GM12878 (cell line): ENCODE results near the gene MTIF2. TPM values are rescaled to one million over a fixed set of nuclear protein-coding genes. Genes with fewer than 3 reads are reported as not detected.

ENCODE experiments used
- ATAC-seq: fragments of 200-7000 bp; cut with Tn5 transposase; 3 replicates; pipeline ENCODE4 v1.9.1; 2020; ENCODE audit warnings: mild to moderate bottlenecking, moderate library complexity
- BruUV-seq: library from RNA; stranded (reverse); fragments of 400-500 nt; replicated peaks from 2 replicates; lab custom pipeline; 2021; lab: Mats Ljungman, UMichigan
- CTCF ChIA-PET: fragments of 300-600 bp; sonication (Branson Sonifier 250); formaldehyde crosslinking; extraction: SDS; loops from one replicate; lab custom pipeline; 2021; ENCODE audit warnings: inconsistent platforms; lab: Yijun Ruan, JAX
- POLR2A ChIA-PET: fragments of 350-600 bp; formaldehyde crosslinking; extraction: SDS; loops from one replicate; lab custom pipeline; 2021; ENCODE audit warnings: inconsistent platforms; lab: Charles Lee
- RAD21 ChIA-PET: fragments of 300-600 bp; sonication (Branson Sonifier 250); formaldehyde crosslinking; loops from one replicate; lab custom pipeline; 2023; ENCODE audit warnings: antibody characterized with exemption; ENCODE audit not compliant: unreplicated experiment; lab: Charles Lee
- SMC1A ChIA-PET: fragments of 300-600 bp; sonication (Branson Sonifier 250); formaldehyde crosslinking; loops from one replicate; lab custom pipeline; 2023; ENCODE audit not compliant: unreplicated experiment, uncharacterized antibody; lab: Charles Lee
- DNase-seq: peaks from one replicate; pipeline ENCODE4 v3.0.0-alpha.2; 2011; ENCODE audit warnings: low read depth, low spot score
- FAIRE-seq: peaks from 3 replicates; lab custom pipeline; 2011; peaks lifted over from hg19 to GRCh38; lab: Jason Lieb, UNC
- H2AFZ ChIP-seq: 2 replicates; pipeline ENCODE4 v1.6.0; 2011; ENCODE audit warnings: low read depth, low read length, control low read depth; ENCODE audit not compliant: control insufficient read depth
- H3K27ac ChIP-seq: 2 replicates; pipeline ENCODE4 v1.5.1; 2011; ENCODE audit warnings: control low read depth; ENCODE audit not compliant: control insufficient read depth, insufficient read depth
- H3K27me3 ChIP-seq, 2 experiments: replicated peaks in 1 of 2; 2 replicates each; pipeline versions ENCODE4 v1.6.0 to v1.6.1; 2011; ENCODE audit warnings: low read length in 1 of 2; ENCODE audit not compliant: control insufficient read depth in 2 of 2, insufficient read depth in 2 of 2
- H3K36me3 ChIP-seq, 2 experiments: 2 replicates each; pipeline ENCODE4 v1.5.1; 2011; ENCODE audit warnings: low read length in 1 of 2; ENCODE audit not compliant: control insufficient read depth in 2 of 2, insufficient read depth in 2 of 2
- H3K4me1 ChIP-seq: 2 replicates; pipeline ENCODE4 v1.6.1; 2011; ENCODE audit warnings: mild to moderate bottlenecking, low read length, moderate library complexity, mixed read lengths; ENCODE audit not compliant: control insufficient read depth, insufficient read depth
- H3K4me2 ChIP-seq: 2 replicates; pipeline ENCODE4 v1.6.0; 2011; ENCODE audit warnings: control low read depth; ENCODE audit not compliant: control insufficient read depth, insufficient read depth
- H3K4me3 ChIP-seq: fragments of 200-600 bp; sonication (generic); 2 replicates; pipeline ENCODE4 v1.5.1; 2016
- H3K79me2 ChIP-seq: 2 replicates; pipeline ENCODE4 v1.6.0; 2011; ENCODE audit warnings: low read length; ENCODE audit not compliant: control insufficient read depth, insufficient read depth
- H3K9ac ChIP-seq: 2 replicates; pipeline ENCODE4 v1.8.0; 2011; ENCODE audit warnings: low read length, control low read depth, mixed read lengths; ENCODE audit not compliant: control insufficient read depth, insufficient read depth
- H3K9me3 ChIP-seq: replicated peaks from 3 replicates; pipeline ENCODE4 v1.5.1; 2011; ENCODE audit warnings: mild to moderate bottlenecking, low read length; ENCODE audit not compliant: control insufficient read depth, insufficient read depth
- H4K20me1 ChIP-seq: 2 replicates; pipeline ENCODE4 v1.6.0; 2011; ENCODE audit not compliant: control insufficient read depth, insufficient read depth
- BCL11A ChIP-seq: IDR thresholded peaks from 2 replicates; pipeline ENCODE4 v1.6.1; 2011; ENCODE audit warnings: low read depth, low read length
- E2F4 ChIP-seq: IDR thresholded peaks from 2 replicates; pipeline ENCODE4 v1.6.1; 2012; ENCODE audit warnings: low read depth, low read length, improper control_type of control experiment
- EZH2 ChIP-seq: IDR thresholded peaks from 2 replicates; pipeline ENCODE4 v1.6.1; 2012; ENCODE audit warnings: low read depth, mild to moderate bottlenecking, control low read depth, inconsistent platforms, low read length, borderline replicate concordance; ENCODE audit not compliant: control insufficient read depth
- FOXK2 ChIP-seq: fragments of 450-650 bp; IDR thresholded peaks from 2 replicates; pipeline ENCODE4 v1.6.1; 2017; ENCODE audit warnings: mild to moderate bottlenecking, moderate library complexity
- NR2C1 ChIP-seq: fragments of 450-650 bp; IDR thresholded peaks from 2 replicates; pipeline ENCODE4 v1.6.1; 2017; ENCODE audit warnings: antibody characterized with exemption, mild to moderate bottlenecking, moderate library complexity
- PAX5 ChIP-seq: IDR thresholded peaks from 2 replicates; pipeline ENCODE4 v1.6.1; 2011; ENCODE audit warnings: low read depth, low read length, borderline replicate concordance
- REST ChIP-seq: IDR thresholded peaks from 2 replicates; pipeline ENCODE4 v1.6.1; 2012; ENCODE audit warnings: mild to moderate bottlenecking, low read depth, low read length
- SKIL ChIP-seq: fragments of 450-650 bp; IDR thresholded peaks from 2 replicates; pipeline ENCODE4 v1.6.1; 2017; ENCODE audit warnings: mild to moderate bottlenecking, low read depth, inconsistent platforms; ENCODE audit not compliant: poor library complexity, severe bottlenecking
- SMAD5 ChIP-seq: IDR thresholded peaks from 2 replicates; pipeline ENCODE4 v1.6.1; 2016; ENCODE audit warnings: antibody characterized with exemption, low read depth
- STAT3 ChIP-seq: IDR thresholded peaks from 2 replicates; pipeline ENCODE4 v1.6.1; 2011; ENCODE audit warnings: low read depth, low read length, improper control_type of control experiment
- TCF12 ChIP-seq: IDR thresholded peaks from 2 replicates; pipeline ENCODE4 v1.6.1; 2011; ENCODE audit warnings: low read depth, mild to moderate bottlenecking, low read length
- TCF7 ChIP-seq: IDR thresholded peaks from 2 replicates; pipeline ENCODE4 v1.6.1; 2014; ENCODE audit warnings: antibody characterized with exemption, borderline replicate concordance
- ZBTB4 ChIP-seq: fragments of 450-650 bp; formaldehyde crosslinking; IDR thresholded peaks from 2 replicates; pipeline ENCODE4 v1.4.0; 2022; ENCODE audit warnings: mild to moderate bottlenecking, moderate library complexity
- ZNF384 ChIP-seq: IDR thresholded peaks from 2 replicates; pipeline ENCODE4 v1.6.1; 2012; ENCODE audit warnings: low read depth, mild to moderate bottlenecking, low read length, improper control_type of control experiment, borderline replicate concordance
- WGBS: methylation state at CpG from one replicate; pipeline ENCODE4 v1.1.6; 2016; ENCODE audit warnings: low lambda C conversion rate; ENCODE audit not compliant: insufficient replicate concordance, insufficient coverage; ENCODE audit errors: missing lambda C conversion rate; 5-methylcytosine and 5-hydroxymethylcytosine counted together
- in situ Hi-C: fragments of 300-500 bp; cut with MboI; formaldehyde crosslinking; loops from 9 replicates; pipeline ENCODE4 v1.14.3; 2018; ENCODE audit warnings: mixed read lengths
- intact Hi-C: fragments of 100-400 bp; cut with micrococcal nuclease; formaldehyde crosslinking; loops from one replicate; pipeline ENCODE4 v1.14.2; 2022; ENCODE audit not compliant: unreplicated experiment
- polyA plus RNA-seq, 11 experiments: library from polyadenylated mRNA; depleted of rRNA in 4 of 11; unstranded in 6 of 11; stranded (reverse) in 5 of 11; fragments of >200 nt; fragmentation: Nextera tagmentation in 4 of 11; fragmentation: Illumina TruSeq in 1 of 11; extraction: Ambion mirVana in 4 of 11; extraction: Trizol in 1 of 11; gene quantifications; 1 replicate in 1 of 11; 2 replicates in 10 of 11; pipeline versions ENCODE4 v1.2.1 to v1.2.3, GENCODE V29; 2011 to 2016; ENCODE audit warnings: inconsistent platforms in 2 of 11, missing spikeins in 2 of 11, low read depth in 1 of 11
- total RNA-seq, 4 experiments: library from RNA; depleted of rRNA in 3 of 4; stranded (reverse); fragments of >200 nt in 3 of 4; fragmentation: Illumina TruSeq in 1 of 4; extraction: Trizol in 1 of 4; gene quantifications; 2 replicates each; pipeline versions ENCODE4 v1.2.1 to v1.2.3, GENCODE V29; 2013 to 2021

The MTIF2 gene
- total and polyA plus RNA-seq, 10 of the 15 experiments (the other 5 are each of a cell fraction or from before 2014, with no cell fraction given): 26.4 to 63.7 (median 40.0) TPM

- intact Hi-C loops (no loop called here), in situ Hi-C loops (no loop called here)
- BruUV-seq: no TSS peak
- CTCF ChIA-PET: interaction anchor here (0.7 kb wide), 1 partner anchor 11 kb away, joined by 3 read pairs; no protein-coding TSS in a partner anchor
- Histone ChIP-seq H4K20me1 (no peaks in the 10 kb centered on the region), H2AFZ (no peak overlapping the region), H3K4me1 (no peaks in the 10 kb centered on the region), H3K9me3 (no peaks in the 10 kb centered on the region), H3K9ac (no peak overlapping the region), H3K27ac (no peak overlapping the region), H3K4me3 (no peak overlapping the region), H3K27me3 (no peaks in the 10 kb centered on the region), H3K36me3 (no peaks in the 10 kb centered on the region; a peak in 1 of 4 replicates), H3K4me2 (no peak overlapping the region), H3K79me2 (no peaks in the 10 kb centered on the region)
- POLR2A ChIA-PET: no interaction called here
- FAIRE-seq: no peak
- RAD21 ChIA-PET: no interaction called here
- no peak for DNase-seq
- ATAC-seq: no peak
- SMC1A ChIA-PET: interaction anchor here (0.6 kb wide), 1 partner anchor 23 kb away, joined by 3 read pairs; no protein-coding TSS in a partner anchor
- WGBS: 100% methylated on average over 1 of the region's 1 CpG
- TF ChIP-seq TCF7 (no peak), ZBTB4 (CRISPR knock-in tag) (no peak), EZH2 (no peak), STAT3 (no peak), E2F4 (no peak), NR2C1 (no peak), ZNF384 (no peak), FOXK2 (no peak), BCL11A (no peak), REST (no peak), SMAD5 (no peak), PAX5 (no peak), TCF12 (no peak), SKIL (no peak)
Measured at GRCh38 chr2:55200416-55200815, 68.6 kb downstream of the MTIF2 start.
